Measurements from ENCODE around the gene LRMDA. TPM values are rescaled to one million over a fixed set of nuclear protein-coding genes. Genes with fewer than 3 reads are reported as not detected.

The LRMDA gene
- total and polyA plus RNA-seq, 2 of the 8 experiments (the other 6 are each of a cell fraction or from before 2014, with no cell fraction given), result 0.86 to 2.8 TPM

GRCh38 chr10:76411729-76412435 lies 980.5 kb downstream of the LRMDA start:
- no peaks in the 10 kb centered on the region for H3K27me3 ChIP-seq (replicated peaks in 1 of 4; ENCODE audit: control insufficient read depth in 3 of 4, extremely low read depth in 1 of 4, insufficient read depth in 3 of 4, low read length in 3 of 4)
- H2BK15ac ChIP-seq (ENCODE audit: low read length), result no peak overlapping the region
- CTCF ChIA-PET (ENCODE audit: partially characterized antibody), result interaction anchor here (1.2 kb wide), 1 partner anchor 21 kb away, joined by 3 read pairs; no protein-coding TSS in a partner anchor
- H3K4me2 ChIP-seq (ENCODE audit: insufficient read depth in 1 of 2, low read depth in 2 of 2, low read length in 2 of 2), result no peak overlapping the region
- TF ChIP-seq EGR1 (IDR thresholded peaks at IDR 0.05; ENCODE audit: borderline replicate concordance, low read depth, low read length), result no peak
- TF ChIP-seq BACH1 (IDR thresholded peaks at IDR 0.05; ENCODE audit: low read length), result no peak
- no peak for TF ChIP-seq NANOG (IDR thresholded peaks at IDR 0.05; ENCODE audit: insufficient read depth, low read depth, low read length, poor library complexity, severe bottlenecking)
- TF ChIP-seq SRF (IDR thresholded peaks at IDR 0.05; ENCODE audit: low read depth, low read length), result no peak
- TF ChIP-seq, protein P1, sequence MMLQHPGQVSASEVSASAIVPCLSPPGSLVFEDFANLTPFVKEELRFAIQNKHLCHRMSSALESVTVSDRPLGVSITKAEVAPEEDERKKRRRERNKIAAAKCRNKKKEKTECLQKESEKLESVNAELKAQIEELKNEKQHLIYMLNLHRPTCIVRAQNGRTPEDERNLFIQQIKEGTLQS (IDR thresholded peaks at IDR 0.05; ENCODE audit: insufficient read depth, low read depth, low read length), result no peak
- no peak for TF ChIP-seq MAX (IDR thresholded peaks at IDR 0.05)
- no peak for TF ChIP-seq HDAC2 (IDR thresholded peaks at IDR 0.05; ENCODE audit: borderline replicate concordance in 1 of 2, low read depth in 2 of 2, low read length in 2 of 2)
- TF ChIP-seq SAP30 (IDR thresholded peaks at IDR 0.05; ENCODE audit: insufficient read depth, insufficient replicate concordance, low read length), result no peak
- H3K23me2 ChIP-seq (ENCODE audit: low read depth, low read length), result no peaks in the 10 kb centered on the region
- H2BK20ac ChIP-seq (ENCODE audit: low read length), result no peak overlapping the region
- no peak overlapping the region for H3K14ac ChIP-seq (ENCODE audit: insufficient read length)
- no peaks in the 10 kb centered on the region for H4K20me1 ChIP-seq (replicated peaks in 1 of 2; ENCODE audit: control insufficient read depth in 1 of 2, insufficient read depth in 2 of 2, low read length in 2 of 2)
- no peak overlapping the region for H4K91ac ChIP-seq (replicated peaks; ENCODE audit: insufficient read length, low read length)
- H2AFZ ChIP-seq (ENCODE audit: low read length), result no peak overlapping the region
- H2BK5ac ChIP-seq (ENCODE audit: low read depth, low read length), result no peak overlapping the region
- no peaks in the 10 kb centered on the region for H3K79me1 ChIP-seq (ENCODE audit: low read depth, low read length)
- H3K4ac ChIP-seq (replicated peaks; ENCODE audit: insufficient read length, low read depth, low read length), result no peak overlapping the region
- no peak overlapping the region for H3K23ac ChIP-seq (ENCODE audit: insufficient read length)
- no peak for DNase-seq (ENCODE audit: low read depth in 1 of 2, low spot score in 2 of 2)
- H4K5ac ChIP-seq (ENCODE audit: insufficient read length, low read depth, low read length), result no peak overlapping the region
- H2BK120ac ChIP-seq (replicated peaks; ENCODE audit: low read depth, low read length), result no peak overlapping the region
- no peak overlapping the region for H3K56ac ChIP-seq (replicated peaks; ENCODE audit: insufficient read length, low read depth, low read length)
- H3K27ac ChIP-seq (ENCODE audit: low read depth, low read length), result no peak overlapping the region
- no peak overlapping the region for H3K4me3 ChIP-seq (ENCODE audit: extremely low read depth in 1 of 4, insufficient read depth in 2 of 4, low read depth in 3 of 4, low read length in 4 of 4)
- no peaks in the 10 kb centered on the region for H3K9me3 ChIP-seq (ENCODE audit: insufficient read depth in 2 of 2, low read depth in 1 of 2, low read length in 1 of 2)
- no peaks in the 10 kb centered on the region for H3K79me2 ChIP-seq (ENCODE audit: control insufficient read depth in 1 of 2, insufficient read depth in 2 of 2, low read length in 2 of 2)
- H3K18ac ChIP-seq (ENCODE audit: extremely low read depth, low read length), result no peak overlapping the region
- FAIRE-seq, result no peak
- H2BK12ac ChIP-seq (ENCODE audit: low read depth, low read length), result no peak overlapping the region
- POLR2A ChIA-PET (ENCODE audit: partially characterized antibody), result no interaction called here
- 91% methylated on average over 8 of the region's 8 CpGs; no CpG with 5 or more reads in 1 of the 2 experiments for WGBS, 2 experiments (ENCODE audit: extremely low coverage in 1 of 2, insufficient coverage in 1 of 2, insufficient read length in 1 of 2, insufficient replicate concordance in 2 of 2, low coverage in 1 of 2, low lambda C conversion rate in 2 of 2, missing lambda C conversion rate in 1 of 2)
- H3K4me1 ChIP-seq (replicated peaks in 1 of 4; ENCODE audit: control insufficient read depth in 3 of 4, insufficient read depth in 4 of 4, low read length in 3 of 4), result no peaks in the 10 kb centered on the region
- H3K9ac ChIP-seq (replicated peaks in 1 of 4; ENCODE audit: extremely low read depth in 1 of 4, low read depth in 3 of 4, low read length in 3 of 4), result no peak overlapping the region
- H2AK5ac ChIP-seq (ENCODE audit: low read depth, low read length), result no peak overlapping the region
- H3K36me3 ChIP-seq (ENCODE audit: control insufficient read depth in 2 of 4, insufficient read depth in 4 of 4, low read length in 3 of 4), result no peaks in the 10 kb centered on the region; a peak in 1 of 8 replicates
- H4K8ac ChIP-seq (ENCODE audit: extremely low read depth, insufficient read depth, low read length), result no peak overlapping the region
